Activated CD4-positive, alpha-beta T cell treated with anti-CD3 and anti-CD28 coated beads, Interleukin-2, amount 50 U/mL, for 16 hours (primary cell): ENCODE data around the gene LRP1B.
"Not testable (repeated sequence)": the region's sequence is repeated elsewhere in the genome, so short reads cannot be mapped to it uniquely, and the experiment has no call there.

Experiments used
- DNase-seq: peaks from one replicate; pipeline ENCODE4 v3.0.0-alpha.2; 2020

The LRP1B gene

GRCh38 chr2:140355511-140356090 lies 1775.2 kb downstream of the LRP1B start:
- no peak for DNase-seq

DNA sequence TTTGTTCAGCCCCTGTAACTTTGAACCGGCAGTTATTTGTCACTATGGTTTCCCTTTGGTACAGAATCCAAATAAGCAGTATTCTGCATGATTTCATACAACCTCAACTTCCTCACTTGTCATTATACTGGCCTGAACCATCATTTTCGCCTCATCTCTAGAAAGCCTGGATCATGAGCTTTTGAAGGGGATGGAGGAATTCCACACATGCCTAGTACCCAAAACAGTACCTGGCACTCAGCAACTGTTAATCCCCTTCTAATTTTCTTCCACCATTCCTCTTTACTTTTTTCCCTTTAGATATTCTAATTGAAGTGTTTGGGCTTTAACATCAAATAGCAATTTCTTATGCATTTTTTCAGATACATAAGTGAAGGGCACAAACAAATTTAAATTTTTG lies 1776.3 kb downstream of the LRP1B start:
- DNase-seq, result no peak

DNA sequence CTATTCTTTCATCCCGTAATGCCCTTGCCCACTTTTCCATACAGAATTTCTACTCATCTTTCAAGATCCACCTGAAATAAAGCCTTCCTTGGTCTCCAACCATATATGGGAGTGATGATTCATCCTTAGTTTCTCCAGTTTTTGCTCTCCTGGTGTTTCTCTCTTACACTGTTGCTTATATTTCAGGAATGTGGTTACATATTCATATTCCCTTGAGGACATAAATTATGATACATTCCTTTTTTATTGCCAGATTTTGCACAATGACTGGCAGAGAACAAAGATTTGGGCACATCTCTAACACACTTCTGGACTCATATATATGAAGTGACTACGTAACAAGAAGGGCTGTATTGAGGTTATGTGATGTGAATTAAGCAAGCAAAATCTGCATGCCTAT lies 1777.3 kb downstream of the LRP1B start:
- DNase-seq, result no peak

GRCh38 chr2:140351692-140352091 lies 1779.1 kb downstream of the LRP1B start:
- no peak for DNase-seq

DNA sequence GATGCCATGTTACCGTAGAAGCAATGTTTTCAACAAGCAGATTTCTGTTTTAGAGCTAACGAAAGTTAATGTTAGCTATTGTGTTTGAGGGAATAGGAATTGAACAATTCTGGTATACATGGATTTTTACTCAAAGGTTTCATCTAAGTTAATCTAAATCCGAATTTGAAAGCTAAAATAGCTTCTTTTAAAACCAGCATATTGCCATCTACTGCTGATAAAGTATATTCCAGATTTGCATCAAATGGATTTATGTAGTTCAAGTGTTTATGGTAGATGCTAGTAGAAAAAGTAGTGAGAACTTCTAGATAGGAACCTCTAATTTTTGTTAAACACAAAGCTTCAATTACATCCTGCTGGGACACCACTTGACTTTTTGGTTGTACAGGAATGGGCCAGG lies 1781.1 kb downstream of the LRP1B start:
- no peak for DNase-seq

DNA sequence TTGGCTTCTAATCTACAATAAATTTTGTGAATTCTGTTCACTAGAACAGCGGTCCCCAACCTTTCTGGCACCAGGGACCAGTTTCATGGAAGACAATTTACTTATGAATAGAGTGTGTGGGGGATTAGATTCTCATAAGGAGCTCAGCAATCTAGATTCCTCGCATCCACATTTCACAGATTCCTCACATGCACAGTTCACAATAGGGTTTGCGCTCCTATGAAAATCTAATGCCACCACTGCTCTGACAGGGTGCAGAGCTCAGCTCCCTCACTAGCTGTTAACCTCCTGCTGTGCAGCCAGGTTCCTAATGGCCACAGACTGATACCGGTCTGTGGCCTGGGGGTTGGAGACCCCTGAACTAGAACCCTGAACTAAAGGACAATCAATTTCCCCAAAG lies 1782.0 kb downstream of the LRP1B start:
- DNase-seq, result no peak

- DNase-seq, result no peak
Observed at GRCh38 chr2:140344838-140345237, 1786.0 kb downstream of the LRP1B start.

GRCh38 chr2:140344266-140344665 lies 1786.5 kb downstream of the LRP1B start:
- DNase-seq, result not testable (repeated sequence)

DNA sequence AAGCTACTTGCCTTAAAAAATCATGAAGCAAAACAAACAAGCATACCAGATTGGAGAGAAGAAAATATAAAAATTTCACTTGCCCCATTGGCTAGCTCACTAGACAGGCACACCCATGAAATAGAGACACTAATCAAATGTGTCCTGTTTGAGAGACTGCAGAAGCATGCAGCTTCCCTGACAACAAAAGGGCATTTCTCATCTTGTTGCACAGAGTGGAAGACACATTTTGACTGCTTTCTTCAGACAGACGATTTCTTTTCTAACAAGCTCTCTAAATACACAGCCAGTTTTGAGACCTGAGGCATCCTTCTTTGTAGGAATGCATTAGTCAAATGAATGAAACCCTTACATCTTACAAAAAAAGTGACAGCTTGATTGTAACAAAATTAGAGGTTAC lies 1792.0 kb downstream of the LRP1B start:
- DNase-seq, result no peak

- DNase-seq, result no peak
Observed at GRCh38 chr2:140337061-140337460, 1793.8 kb downstream of the LRP1B start.

- DNase-seq, result no peak
Observed at GRCh38 chr2:140316345-140316744, 1814.5 kb downstream of the LRP1B start.

GRCh38 chr2:140311905-140312304 lies 1818.9 kb downstream of the LRP1B start:
- no peak for DNase-seq

- no peak for DNase-seq
Observed at GRCh38 chr2:140308706-140309105, 1822.1 kb downstream of the LRP1B start.

DNA sequence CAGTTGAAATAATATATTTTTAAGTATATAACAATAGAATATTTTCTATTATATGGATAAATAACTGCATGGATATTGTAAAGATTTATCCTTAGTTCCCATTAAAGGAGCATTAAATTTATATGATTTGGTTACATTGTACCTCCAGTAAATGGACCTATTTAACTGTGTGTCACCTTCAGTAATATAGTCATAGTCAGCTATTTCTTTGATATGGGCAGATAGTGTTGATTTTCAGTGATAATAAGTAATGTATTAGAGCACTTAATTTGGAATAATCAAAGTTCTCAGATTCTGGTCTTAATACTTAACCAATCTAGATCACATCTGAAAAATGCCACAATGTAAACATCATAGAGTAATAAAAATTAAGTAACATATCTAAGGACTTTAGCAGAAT lies 1823.3 kb downstream of the LRP1B start:
- DNase-seq, result no peak

DNA sequence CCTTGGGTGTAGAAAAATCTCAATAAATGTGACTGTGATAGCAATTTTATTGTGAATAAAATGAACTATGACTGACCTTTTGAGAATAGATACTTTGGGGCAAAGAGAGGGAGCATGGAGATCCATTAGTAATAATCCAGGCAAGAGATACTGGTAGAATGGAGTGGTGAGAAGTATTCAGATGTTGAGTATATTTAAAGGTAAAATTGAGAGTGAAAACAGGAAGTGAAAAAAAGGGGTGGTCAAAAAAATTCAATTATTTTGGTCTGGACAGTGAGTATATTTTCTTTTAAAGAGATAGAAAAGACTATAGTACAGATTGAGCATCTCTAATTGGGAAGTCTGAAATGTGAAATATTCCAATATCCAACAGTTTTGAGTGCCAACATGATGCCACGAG lies 1835.0 kb downstream of the LRP1B start:
- DNase-seq, result no peak

DNA sequence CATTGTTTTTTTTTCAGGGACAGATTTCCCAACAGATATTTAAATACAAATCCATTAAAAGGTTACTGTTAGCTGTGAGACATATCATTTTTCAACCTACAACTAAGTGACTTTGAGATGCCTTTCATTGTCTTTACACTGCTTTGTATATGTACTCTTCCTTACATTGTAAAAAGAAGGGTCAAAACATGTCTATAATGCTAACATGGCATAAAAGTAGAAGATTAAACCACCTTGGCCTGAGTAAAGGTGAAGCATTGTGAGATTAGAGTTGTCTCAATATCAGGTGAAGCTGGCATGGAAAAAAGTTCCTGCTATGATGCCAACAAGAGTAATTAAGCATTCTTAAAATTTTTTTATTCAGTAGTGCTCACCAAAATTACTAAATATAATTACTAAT lies 1842.1 kb downstream of the LRP1B start:
- no peak for DNase-seq

DNA sequence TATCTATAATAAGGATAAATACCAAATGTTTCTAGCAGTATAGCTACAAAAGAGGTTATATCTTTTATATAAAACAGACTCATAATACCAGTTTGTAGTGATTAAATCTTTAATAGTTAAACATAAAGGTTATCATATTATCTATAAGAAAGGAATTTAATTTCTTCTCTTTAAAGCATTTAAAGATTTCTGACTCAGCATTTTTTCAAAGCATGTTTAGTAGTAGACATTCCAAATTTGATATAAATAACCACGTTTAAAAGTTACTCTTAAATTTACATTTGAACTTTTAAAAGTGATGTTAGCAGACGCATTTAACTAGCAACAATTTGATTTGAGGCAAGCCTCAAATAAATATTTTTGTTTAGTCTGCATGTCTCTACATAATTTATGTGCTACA lies 1842.6 kb downstream of the LRP1B start:
- no peak for DNase-seq

GRCh38 chr2:140286377-140286776 lies 1844.4 kb downstream of the LRP1B start:
- DNase-seq, result no peak

DNA sequence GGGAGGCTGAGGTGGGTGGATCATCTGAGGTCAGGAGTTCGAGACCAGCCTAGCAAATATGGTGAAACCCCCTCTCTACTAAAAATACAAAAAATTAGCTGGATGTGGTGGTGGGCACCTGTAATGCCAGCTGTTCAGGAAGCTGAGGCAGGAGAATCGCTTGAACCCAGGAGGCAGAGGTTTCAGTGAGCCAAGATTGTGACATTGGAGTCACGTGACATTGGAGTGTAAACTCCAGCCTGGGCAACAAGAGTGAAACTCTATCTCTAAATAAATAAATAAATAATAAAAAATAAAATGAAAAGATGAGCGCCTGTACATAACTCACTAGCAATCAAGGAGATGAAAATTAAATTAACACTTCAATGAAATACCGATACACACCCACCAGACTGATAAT lies 1853.5 kb downstream of the LRP1B start:
- DNase-seq, result not testable (repeated sequence)

- no peak for DNase-seq
Observed at GRCh38 chr2:140276661-140277060, 1854.2 kb downstream of the LRP1B start.

- DNase-seq, result no peak
Observed at GRCh38 chr2:140275427-140275826, 1855.4 kb downstream of the LRP1B start.

GRCh38 chr2:140274891-140275290 lies 1855.9 kb downstream of the LRP1B start:
- DNase-seq, result no peak

GRCh38 chr2:140273958-140274357 lies 1856.9 kb downstream of the LRP1B start:
- DNase-seq, result no peak

DNA sequence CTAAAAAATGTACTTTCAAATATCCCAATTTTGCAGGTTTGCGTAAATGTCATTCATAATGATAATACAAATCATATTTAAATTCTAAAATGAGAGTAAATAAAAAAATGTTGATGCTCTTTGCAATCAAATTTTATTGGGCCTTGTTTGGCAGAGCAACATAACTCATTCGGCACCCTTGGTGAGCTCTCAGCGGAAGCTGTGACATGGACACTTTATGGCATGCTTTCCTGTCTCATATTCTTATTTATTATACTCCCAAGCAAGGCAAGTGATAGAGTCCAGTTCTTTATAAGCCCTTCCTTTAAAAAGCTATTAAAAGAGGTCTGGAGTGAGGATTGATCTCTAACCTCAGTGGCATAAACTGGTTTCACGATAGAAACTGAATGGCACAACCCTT lies 1857.4 kb downstream of the LRP1B start:
- no peak for DNase-seq

- no peak for DNase-seq
Observed at GRCh38 chr2:140270224-140270623, 1860.6 kb downstream of the LRP1B start.

DNA sequence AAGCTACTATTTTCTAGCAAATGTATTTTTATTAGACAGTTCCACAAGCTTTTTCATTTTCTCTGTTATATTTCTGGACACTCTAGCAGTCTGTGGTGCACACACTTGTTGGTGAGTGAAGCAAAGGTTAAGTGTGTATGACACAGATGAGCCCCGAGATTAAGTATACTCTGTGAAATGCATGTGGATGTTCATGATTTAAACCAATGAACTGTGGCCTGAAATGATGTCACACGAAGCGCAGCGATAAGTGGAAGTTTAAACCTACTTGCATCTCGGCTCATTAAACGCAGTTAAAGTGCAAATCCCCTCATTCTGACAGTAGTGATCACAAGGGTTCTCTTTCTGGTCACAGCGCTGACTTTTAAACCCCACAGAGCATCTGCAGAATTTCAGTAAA lies 1861.8 kb downstream of the LRP1B start:
- DNase-seq, result no peak
